Spleen (tissue), 11 donors: Measurements from ENCODE around the gene WLS. TPM values are rescaled to one million over a fixed set of nuclear protein-coding genes. Genes with fewer than 3 reads are reported as not detected.

ENCODE experiments used
- DNase-seq: peaks from one replicate; pipeline ENCODE4 v3.0.0-alpha.2; 2020
- H3K27ac ChIP-seq, 8 donors: fragments of 200-600 bp; sonication (generic) in 7 of 8; 1 replicate in 4 of 8; 2 replicates in 4 of 8; pipeline versions ENCODE4 v1.5.0 to v1.8.0; 2016 to 2021; ENCODE audit warnings: inconsistent platforms in 4 of 8, mild to moderate bottlenecking in 4 of 8, moderate library complexity in 1 of 8
- H3K27me3 ChIP-seq, 7 donors: fragments of 200-600 bp; sonication (generic) in 6 of 7; replicated peaks in 1 of 7; 1 replicate in 4 of 7; 2 replicates in 3 of 7; pipeline versions ENCODE4 v1.5.0 to v1.8.0; 2016 to 2021; ENCODE audit warnings: inconsistent platforms in 3 of 7, mild to moderate bottlenecking in 1 of 7
- H3K36me3 ChIP-seq, 6 donors: fragments of 200-600 bp; sonication (generic) in 5 of 6; 1 replicate in 4 of 6; 2 replicates in 2 of 6; pipeline versions ENCODE4 v1.5.0 to v1.8.0; 2016 to 2021; ENCODE audit warnings: inconsistent platforms in 2 of 6
- H3K4me1 ChIP-seq, 6 donors: fragments of 200-600 bp; sonication (generic) in 5 of 6; 1 replicate in 3 of 6; 2 replicates in 3 of 6; pipeline versions ENCODE4 v1.5.0 to v1.8.0; 2016 to 2021; ENCODE audit warnings: inconsistent platforms in 3 of 6
- H3K4me3 ChIP-seq, 8 donors: fragments of 200-600 bp; sonication (generic) in 7 of 8; 1 replicate in 4 of 8; 2 replicates in 4 of 8; pipeline versions ENCODE4 v1.5.0 to v1.8.0; 2016 to 2021; ENCODE audit warnings: inconsistent platforms in 4 of 8, mild to moderate bottlenecking in 4 of 8, moderate library complexity in 2 of 8
- H3K9me3 ChIP-seq, 8 donors: fragments of 200-600 bp; sonication (generic) in 7 of 8; 1 replicate in 4 of 8; 2 replicates in 4 of 8; pipeline versions ENCODE4 v1.5.0 to v1.8.0; 2016 to 2021; ENCODE audit warnings: inconsistent platforms in 4 of 8
- CTCF ChIP-seq, 11 experiments: fragments of 200-600 bp in 7 of 11; fragments of 450-650 bp in 4 of 11; sonication (generic) in 4 of 11; IDR thresholded peaks in 8 of 11; conservative IDR thresholded peaks in 3 of 11; 1 replicate in 7 of 11; 2 replicates in 4 of 11; pipeline versions ENCODE4 v1.4.0 to v1.8.0; 2016 to 2021; ENCODE audit warnings: antibody characterized with exemption in 11 of 11, inconsistent platforms in 4 of 11, mild to moderate bottlenecking in 1 of 11
- POLR2A ChIP-seq, 3 donors: fragments of 450-650 bp; IDR thresholded peaks; one replicate each; pipeline ENCODE4 v1.5.1; 2017; ENCODE audit warnings: antibody characterized with exemption in 3 of 3, mild to moderate bottlenecking in 1 of 3
- POLR2AphosphoS5 ChIP-seq, 3 donors: sonication (generic); formaldehyde crosslinking; IDR thresholded peaks; one replicate each; pipeline ENCODE4 v1.5.1; 2017; ENCODE audit warnings: antibody characterized with exemption in 3 of 3
- WGBS, 5 donors: extraction: QIAGEN DNeasy Blood & Tissue Kit in 3 of 5; methylation state at CpG; one replicate each; pipeline versions ENCODE4 v1.1.5 to v1.1.7; 2013 to 2018; 5-methylcytosine and 5-hydroxymethylcytosine counted together
- intact Hi-C: fragments of 100-400 bp; cut with DNase I; formaldehyde crosslinking; loops from one replicate; pipeline ENCODE4 v1.15.0; 2023; ENCODE audit warnings: low total_unique reads
- polyA plus RNA-seq, 3 donors: library from polyadenylated mRNA; stranded (reverse); fragments of 200-250 nt; gene quantifications; one replicate each; pipeline ENCODE4 v1.2.1, GENCODE V29; 2013
- total RNA-seq, 7 donors: library from RNA; depleted of rRNA in 3 of 7; stranded (reverse); fragments of >200 nt in 3 of 7; fragmentation: NEBNext Ultra II Directional in 4 of 7; extraction: Animal tissue kit (Norgen Biotek cat#: 25700) in 4 of 7; gene quantifications; one replicate each; pipeline versions ENCODE4 v1.1.0 to v1.2.1, GENCODE V29; 2016 to 2021
- donor health status: healthy with polysubstance abuse.
- donor health status: DM: no; HTN: no; CAD: no; lungs with moderate emphysema.
- donor health status: DM: no; HTN: no; CAD: no.
- donor health status: Bipolar disorder and iron deficiency.
- donor health status: healthy.
- donor health status: DM: no; HTN: no; CAD: no.
- donor health status: DM: yes; HTN: yes; CAD: no.

The WLS gene
- total and polyA plus RNA-seq, 10 donors: 5.6 to 67.2 (median 53.2) TPM

- DNase-seq: no peak
- H3K27ac ChIP-seq: no peak overlapping the region
- no peaks in the 10 kb centered on the region for H3K4me1 ChIP-seq
- TF ChIP-seq CTCF (IDR thresholded peaks at IDR 0.05 in 8 of 11, conservative IDR thresholded peaks at IDR 0.05 in 3 of 11): no peak
- no peak for TF ChIP-seq POLR2AphosphoS5 (IDR thresholded peaks at IDR 0.05)
- TF ChIP-seq POLR2A (IDR thresholded peaks at IDR 0.05): no peak
- H3K36me3 ChIP-seq: peaks cover 0 to 69% (median 2%) of the 10 kb centered on the region in 6 donors
- no peak overlapping the region for H3K4me3 ChIP-seq
- intact Hi-C loops: no loop called here
- H3K9me3 ChIP-seq: no peaks in the 10 kb centered on the region
- 74 to 95% (median 90%) methylated on average over 2 of the region's 2 CpGs for WGBS, 5 donors
- no peaks in the 10 kb centered on the region for H3K27me3 ChIP-seq
These were observed 74.9 kb downstream of the WLS start for GRCh38 chr1:68157416-68157815.

GRCh38 chr1:68151690-68152089 lies 80.6 kb downstream of the WLS start:
- TF ChIP-seq POLR2A (IDR thresholded peaks at IDR 0.05) (no peak), CTCF (IDR thresholded peaks at IDR 0.05 in 8 of 11, conservative IDR thresholded peaks at IDR 0.05 in 3 of 11) (no peak), POLR2AphosphoS5 (IDR thresholded peaks at IDR 0.05) (no peak)
- WGBS, 5 donors: 66 to 89% (median 79%) methylated on average over 3 of the region's 3 CpGs
- no peaks in the 10 kb centered on the region for H3K9me3 ChIP-seq
- no peak for DNase-seq
- H3K27ac ChIP-seq: no peak overlapping the region
- no peaks in the 10 kb centered on the region for H3K4me1 ChIP-seq
- H3K36me3 ChIP-seq: peaks cover 0 to 93% (median 6%) of the 10 kb centered on the region in 6 donors
- H3K4me3 ChIP-seq: no peak overlapping the region
- no peaks in the 10 kb centered on the region for H3K27me3 ChIP-seq
- intact Hi-C loops: no loop called here

GRCh38 chr1:68149907-68150306 lies 82.4 kb downstream of the WLS start:
- Histone ChIP-seq H3K4me1 (no peaks in the 10 kb centered on the region), H3K4me3 (no peak overlapping the region), H3K36me3 (peaks cover 0 to 85% (median 6%) of the 10 kb centered on the region in 6 donors), H3K27me3 (no peaks in the 10 kb centered on the region), H3K27ac (no peak overlapping the region), H3K9me3 (no peaks in the 10 kb centered on the region)
- intact Hi-C loops: no loop called here
- DNase-seq: no peak
- WGBS, 5 donors: 79 to 94% (median 86%) methylated on average over 8 of the region's 8 CpGs
- TF ChIP-seq POLR2A (IDR thresholded peaks at IDR 0.05) (no peak), CTCF (IDR thresholded peaks at IDR 0.05 in 8 of 11, conservative IDR thresholded peaks at IDR 0.05 in 3 of 11) (no peak), POLR2AphosphoS5 (IDR thresholded peaks at IDR 0.05) (no peak)

- no peaks in the 10 kb centered on the region for H3K4me1 ChIP-seq
These were observed 83.1 kb downstream of the WLS start for GRCh38 chr1:68149110-68149798.

More at GRCh38 chr1:68149110-68149798, 83.1 kb downstream of the WLS start:
- no peaks in the 10 kb centered on the region for H3K27me3 ChIP-seq
- H3K9me3 ChIP-seq: no peaks in the 10 kb centered on the region
- intact Hi-C loops: no loop called here
- DNase-seq: no peak
- H3K4me3 ChIP-seq: no peak overlapping the region
- no peak for TF ChIP-seq POLR2A (IDR thresholded peaks at IDR 0.05)
- TF ChIP-seq CTCF (IDR thresholded peaks at IDR 0.05 in 8 of 11, conservative IDR thresholded peaks at IDR 0.05 in 3 of 11): no peak
- TF ChIP-seq POLR2AphosphoS5 (IDR thresholded peaks at IDR 0.05): no peak
- WGBS, 5 donors: 86 to 92% (median 87%) methylated on average over 5 of the region's 5 CpGs
- peaks cover 0 to 85% (median 6%) of the 10 kb centered on the region in 6 donors for H3K36me3 ChIP-seq
- H3K27ac ChIP-seq: no peak overlapping the region
